GM12873 (cell line): ENCODE data around the gene MAML3.

Experiments
- CTCF ChIP-seq: IDR thresholded peaks from 2 replicates; pipeline ENCODE4 v1.5.1; 2012; ENCODE audit warnings: low read depth, mild to moderate bottlenecking, moderate library complexity, low read length, control low read depth; ENCODE audit not compliant: insufficient read depth; ENCODE audit errors: missing control alignments

Gene MAML3

GRCh38 chr4:139823746-139824145 is 330.2 kb downstream of the MAML3 start:
- no peak for TF ChIP-seq CTCF

GRCh38 chr4:139823345-139823744 is 330.6 kb downstream of the MAML3 start:
- no peak for TF ChIP-seq CTCF

GRCh38 chr4:139822391-139822790 is 331.6 kb downstream of the MAML3 start:
- no peak for TF ChIP-seq CTCF

GRCh38 chr4:139819082-139819481 is 334.9 kb downstream of the MAML3 start:
- TF ChIP-seq CTCF: no peak

GRCh38 chr4:139817657-139818452 is 336.1 kb downstream of the MAML3 start:
- TF ChIP-seq CTCF: no peak

GRCh38 chr4:139816856-139817255 is 337.1 kb downstream of the MAML3 start:
- no peak for TF ChIP-seq CTCF

GRCh38 chr4:139815778-139816601 is 338.0 kb downstream of the MAML3 start:
- no peak for TF ChIP-seq CTCF
